Activated naive CD4-positive, alpha-beta T cell treated with Interleukin-2 at 50 U/mL for 16 hours (primary cell): ENCODE measurements around the gene BACH2.

ENCODE experiments used
- DNase-seq: peaks from one replicate; pipeline ENCODE4 v3.0.0-alpha.2; 2020

BACH2 gene

DNA sequence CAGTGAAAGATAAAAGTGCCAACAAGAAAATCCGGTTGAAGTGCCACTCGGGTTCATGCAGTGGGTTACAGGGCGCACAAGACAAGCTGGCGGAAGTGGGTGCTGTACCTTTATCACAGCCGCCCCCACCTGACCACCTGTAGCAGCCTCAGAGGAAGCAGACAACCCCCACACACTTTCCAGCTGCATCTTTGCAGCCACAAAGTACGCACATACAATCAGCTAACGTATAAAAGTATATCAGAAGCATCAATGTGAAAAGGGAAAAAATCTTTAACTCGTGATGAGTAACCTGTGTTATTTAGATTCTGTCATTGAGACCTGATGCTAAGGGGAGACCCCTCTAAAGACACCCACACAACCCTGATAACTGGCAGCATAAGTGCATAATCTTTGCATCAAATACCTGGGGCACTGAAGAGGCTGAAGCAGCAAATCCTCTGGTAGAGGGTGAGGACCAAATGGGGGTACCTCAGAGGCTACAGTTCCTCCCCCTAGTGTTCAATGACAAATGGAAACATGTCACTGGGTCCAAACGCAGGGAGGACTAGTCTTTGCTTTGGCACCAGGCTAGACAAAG lies 22.1 kb downstream of the BACH2 start:
- DNase-seq = peak; percentile 92

DNA sequence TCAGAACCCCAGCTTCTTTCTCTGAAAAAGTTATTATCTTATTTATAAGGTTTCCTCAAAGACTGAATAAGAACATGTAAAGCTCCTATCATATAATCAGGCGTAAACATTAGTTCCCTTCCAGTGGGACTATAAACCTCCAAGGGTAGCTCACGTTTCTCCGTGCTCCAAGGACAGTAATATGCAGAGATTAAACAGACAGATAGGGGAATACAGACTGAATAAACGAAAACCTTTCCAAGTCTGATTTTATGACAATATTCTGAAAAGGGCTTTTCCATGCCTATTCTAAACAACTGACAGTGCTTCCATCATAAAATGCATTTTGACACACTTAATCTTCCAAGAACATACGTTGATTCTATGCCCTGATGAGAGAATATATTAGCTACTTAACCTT lies 22.8 kb downstream of the BACH2 start:
- DNase-seq = no peak

DNA sequence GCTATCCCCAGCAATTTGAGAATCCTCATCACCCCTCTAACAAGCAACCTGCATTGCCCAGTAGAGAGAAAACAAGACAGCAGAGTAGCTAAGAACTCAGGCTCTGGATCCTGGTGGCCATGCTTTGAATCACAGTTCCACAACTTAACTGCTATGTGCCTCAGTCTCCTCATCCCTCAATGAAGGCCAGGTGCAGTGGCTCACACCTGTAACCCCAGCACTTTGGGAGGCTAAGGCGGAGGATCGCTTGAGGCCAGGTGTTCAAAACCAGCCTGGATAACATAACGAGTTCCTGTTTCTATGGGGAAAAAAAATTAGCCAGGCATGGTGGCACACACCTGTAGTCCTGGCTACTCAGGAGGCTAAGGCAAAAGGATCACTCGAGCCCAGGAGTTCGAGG lies 23.7 kb downstream of the BACH2 start:
- DNase-seq = no peak

DNA sequence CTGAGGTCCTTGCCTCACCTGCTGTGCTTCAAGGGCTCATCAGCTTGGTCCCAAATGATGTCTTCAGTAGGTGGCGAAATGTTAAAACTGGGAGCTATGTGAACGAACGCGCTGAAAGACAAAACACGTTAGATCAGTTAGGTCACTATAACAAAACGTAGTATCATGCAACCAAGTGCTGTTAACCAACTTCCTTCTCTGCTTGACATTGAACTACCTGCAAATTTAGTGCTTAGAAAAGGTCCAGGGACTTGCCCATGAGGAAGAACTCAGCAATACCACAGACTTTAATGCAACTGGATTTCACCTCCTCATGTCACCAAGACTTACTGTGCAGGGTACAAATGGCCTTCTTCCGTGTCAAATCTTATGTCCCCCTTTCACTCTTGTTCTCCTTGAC lies 24.8 kb downstream of the BACH2 start:
- no peak for DNase-seq

DNA sequence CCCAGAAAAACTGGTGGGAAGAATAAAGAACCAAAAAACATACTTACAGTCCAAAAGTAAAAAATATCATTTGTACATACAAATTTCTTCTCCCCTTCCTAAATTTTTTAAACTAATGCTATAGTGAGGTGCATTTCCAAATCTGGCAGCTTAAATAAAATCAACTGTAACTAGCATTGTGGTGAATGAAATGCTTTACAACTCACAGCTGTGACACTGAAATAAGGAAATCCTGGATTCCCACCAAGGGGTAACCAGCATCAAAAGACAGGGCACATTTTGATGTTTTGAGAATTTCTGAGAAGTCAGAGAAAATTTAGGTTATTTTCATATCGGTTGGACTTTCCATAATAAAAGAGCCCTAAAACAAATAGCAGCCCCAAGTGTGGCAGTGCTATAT lies 27.3 kb downstream of the BACH2 start:
- no peak for DNase-seq

DNA sequence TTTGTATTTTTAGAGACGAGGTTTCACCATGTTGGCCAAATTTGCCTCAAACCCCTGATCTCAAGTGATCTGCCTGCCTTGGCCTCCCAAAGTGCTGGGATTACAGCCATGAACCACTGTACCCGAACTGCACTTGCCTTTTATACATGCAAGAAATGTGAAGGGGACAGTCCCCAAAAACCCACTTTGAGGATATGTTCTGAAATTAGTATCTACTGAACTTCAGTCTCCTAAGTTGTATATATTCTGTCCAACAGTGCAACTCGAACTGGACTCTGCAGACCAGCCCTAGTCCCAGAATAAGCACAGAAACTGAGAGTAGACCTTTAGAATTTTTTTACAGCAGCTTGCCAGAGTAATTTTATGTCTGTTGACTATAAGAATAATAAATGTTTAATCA lies 28.5 kb downstream of the BACH2 start:
- DNase-seq = no peak

DNA sequence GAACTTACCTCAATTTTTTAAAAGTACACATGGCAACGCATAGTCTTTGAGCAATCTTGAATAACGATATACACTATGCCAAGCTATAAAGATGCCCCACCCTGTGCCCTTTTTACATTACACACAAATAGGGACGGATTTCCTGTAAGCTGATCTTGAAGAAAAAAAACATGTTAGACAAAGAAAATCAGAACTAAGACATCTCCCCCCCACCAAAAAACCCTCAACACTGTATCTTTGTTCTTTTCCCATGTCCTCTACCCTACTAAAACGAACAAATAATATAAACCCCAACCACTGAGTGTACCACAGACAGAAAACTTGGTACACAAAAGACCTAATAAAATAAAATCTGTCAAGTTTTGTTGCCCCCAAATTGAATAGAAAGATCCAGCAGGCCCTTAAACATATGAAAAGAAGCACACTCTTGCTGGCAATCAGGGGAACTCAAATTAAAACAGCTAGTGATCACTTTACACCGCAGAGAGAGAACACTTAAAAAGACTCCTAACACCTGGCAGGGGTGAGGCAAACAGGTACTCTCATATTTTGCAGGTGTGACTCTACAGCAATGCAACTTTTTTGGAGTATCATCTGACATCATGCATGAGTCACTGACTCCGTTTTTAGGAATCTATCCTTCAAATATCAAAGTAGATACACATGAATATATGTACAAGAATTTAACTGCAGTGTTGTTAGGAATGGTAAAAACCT lies 29.6 kb downstream of the BACH2 start:
- no peak for DNase-seq

DNA sequence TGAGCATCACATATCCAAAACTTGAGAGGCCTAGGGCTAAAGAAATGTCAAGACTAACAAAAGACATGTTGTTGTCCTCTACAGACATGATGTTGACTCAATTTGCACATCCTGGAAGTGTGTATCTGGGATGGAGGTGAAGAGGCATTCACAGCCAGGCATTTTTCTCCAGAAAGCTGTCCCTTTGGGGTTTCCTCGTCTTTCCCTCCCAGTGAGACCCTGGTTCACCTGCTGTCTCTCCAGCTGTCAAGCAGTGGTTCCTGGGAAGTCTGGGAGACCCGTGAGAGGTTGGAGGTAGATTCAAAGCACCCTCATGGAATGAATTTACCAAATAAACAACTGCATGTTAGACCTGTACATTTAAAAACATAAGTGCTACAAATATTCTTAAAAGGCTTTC lies 32.1 kb downstream of the BACH2 start:
- no peak for DNase-seq

DNA sequence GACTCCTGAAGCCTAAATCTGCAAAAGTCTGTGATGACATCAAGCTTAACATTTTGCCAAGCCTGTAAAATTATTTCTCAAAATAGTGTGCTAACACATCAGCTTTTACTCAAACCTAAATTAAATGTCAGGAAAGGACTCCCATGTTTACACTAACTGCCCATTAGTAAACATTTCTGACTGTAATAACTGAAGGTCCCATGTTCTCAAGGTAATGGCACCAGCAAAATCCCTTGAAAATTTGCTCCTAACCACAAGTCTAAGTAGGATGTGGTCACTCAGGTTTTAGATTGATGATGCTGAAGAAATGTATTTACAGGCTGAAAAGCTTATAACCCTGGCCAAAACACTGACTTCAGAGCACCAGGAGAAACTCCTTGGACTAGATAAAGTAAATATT lies 33.0 kb downstream of the BACH2 start:
- DNase-seq = no peak

DNA sequence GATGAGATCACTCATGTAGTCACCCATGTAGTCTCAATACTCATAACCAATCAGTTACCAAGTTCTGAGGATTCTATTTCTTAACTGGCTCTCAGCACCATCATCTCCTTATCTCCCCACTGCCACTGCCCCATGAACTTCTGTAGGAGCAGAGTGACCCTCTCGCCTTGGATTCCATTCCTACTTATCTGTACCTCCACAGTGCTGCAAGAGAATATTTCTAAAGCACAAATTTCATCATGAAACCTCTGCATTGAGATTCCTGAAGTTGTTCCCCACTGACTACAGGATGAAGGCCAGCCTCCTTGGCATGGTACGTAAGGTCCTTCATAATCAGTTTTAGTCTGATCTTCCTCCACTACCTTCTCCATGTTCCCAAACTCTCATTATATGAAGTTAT lies 34.8 kb downstream of the BACH2 start:
- DNase-seq = no peak

DNA sequence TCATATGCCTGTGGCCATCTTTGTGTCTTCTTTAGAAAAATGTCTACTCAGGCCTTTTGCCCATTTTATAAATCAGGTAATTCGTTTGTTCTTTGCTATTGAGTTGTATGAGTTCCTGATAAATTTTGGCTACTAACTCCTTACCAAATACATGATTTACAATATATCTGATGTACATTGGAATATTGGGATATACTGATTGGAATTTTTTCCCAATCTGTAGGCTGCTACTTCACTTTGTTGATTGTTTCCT lies 39.2 kb downstream of the BACH2 start:
- DNase-seq = no peak

DNA sequence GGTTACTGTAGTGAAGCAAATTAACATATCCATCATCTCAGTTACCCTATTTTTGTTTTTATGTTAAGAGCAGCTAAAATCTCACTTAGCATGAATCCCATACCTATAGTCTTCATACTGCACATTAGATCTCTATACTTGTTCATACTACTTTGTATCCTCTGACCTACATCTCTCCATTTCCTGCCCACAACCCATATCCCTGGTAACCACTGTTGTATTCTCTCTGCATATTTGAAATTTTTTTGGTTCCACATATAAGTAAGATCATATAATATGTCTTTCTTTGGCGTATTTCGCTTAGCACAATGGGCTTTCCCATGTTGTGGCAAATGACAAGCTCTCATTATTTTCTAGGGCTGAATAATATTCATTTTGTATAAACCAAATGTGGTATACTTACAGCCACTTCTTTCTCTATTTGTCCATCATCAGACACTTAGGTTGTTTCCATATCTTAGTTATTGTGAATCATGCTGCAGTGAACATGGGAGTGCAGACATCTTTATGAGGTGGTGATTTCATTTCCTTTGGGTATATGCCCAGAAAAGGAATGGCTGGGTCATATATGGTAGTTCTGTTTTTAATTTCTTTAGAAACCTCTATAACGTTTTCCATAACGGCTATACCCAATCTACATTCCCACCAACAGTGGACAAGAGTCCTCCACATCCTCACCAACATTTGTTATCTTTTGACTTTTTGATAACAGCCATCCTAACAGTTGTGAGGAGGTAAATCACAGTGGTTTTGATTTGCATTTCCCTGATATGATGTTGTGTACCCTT lies 39.8 kb downstream of the BACH2 start:
- DNase-seq = no peak

DNA sequence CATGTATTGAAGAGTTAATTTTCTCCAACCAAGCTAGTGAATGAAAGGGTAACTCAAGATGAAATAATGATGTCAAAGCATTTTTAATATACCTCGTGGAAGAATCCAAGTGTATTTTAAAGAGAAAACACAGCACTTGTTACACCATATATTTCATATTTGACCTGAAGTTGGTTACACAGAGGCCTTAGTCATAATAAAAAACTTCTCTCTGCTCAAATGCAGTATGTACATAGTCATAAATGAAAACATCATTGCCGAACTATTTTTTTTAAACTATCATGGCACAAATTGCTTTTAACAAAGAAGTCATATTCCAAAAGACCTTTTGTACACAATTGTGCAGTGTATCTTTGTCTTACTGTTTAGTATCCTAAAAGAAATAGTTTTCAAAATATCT lies 43.0 kb downstream of the BACH2 start:
- DNase-seq = no peak

DNA sequence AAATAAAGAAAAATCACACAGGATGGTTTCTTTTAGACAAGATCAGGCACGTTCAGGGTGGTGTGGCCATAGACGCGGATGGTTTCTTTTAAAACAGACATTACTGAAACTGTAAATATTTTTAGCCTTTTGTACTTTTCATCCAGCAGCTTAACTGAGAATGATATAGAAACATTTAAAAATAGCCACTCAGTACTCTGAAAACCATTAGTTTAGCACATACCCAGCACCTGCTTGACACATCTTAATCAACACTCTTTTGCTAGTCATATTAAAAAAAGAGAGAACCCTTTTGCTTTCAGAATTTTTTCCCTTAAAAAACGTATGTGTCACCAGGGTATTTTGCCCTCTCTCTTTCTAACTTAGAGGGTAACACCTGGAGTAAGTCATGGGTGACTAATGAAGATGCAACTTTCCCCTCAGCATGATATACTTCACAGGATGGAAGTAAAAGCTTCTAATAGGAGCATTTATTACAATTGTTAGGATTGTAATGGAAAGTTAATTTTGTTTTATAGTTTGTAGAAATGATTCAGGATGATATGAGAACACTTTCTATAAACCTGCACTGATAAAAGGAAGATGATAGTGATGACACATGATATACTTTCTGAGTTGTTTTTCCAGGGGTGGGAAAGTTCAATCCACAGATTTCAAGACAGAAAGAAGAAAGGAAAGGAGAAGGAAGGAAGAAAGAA lies 45.2 kb downstream of the BACH2 start:
- DNase-seq = no peak

DNA sequence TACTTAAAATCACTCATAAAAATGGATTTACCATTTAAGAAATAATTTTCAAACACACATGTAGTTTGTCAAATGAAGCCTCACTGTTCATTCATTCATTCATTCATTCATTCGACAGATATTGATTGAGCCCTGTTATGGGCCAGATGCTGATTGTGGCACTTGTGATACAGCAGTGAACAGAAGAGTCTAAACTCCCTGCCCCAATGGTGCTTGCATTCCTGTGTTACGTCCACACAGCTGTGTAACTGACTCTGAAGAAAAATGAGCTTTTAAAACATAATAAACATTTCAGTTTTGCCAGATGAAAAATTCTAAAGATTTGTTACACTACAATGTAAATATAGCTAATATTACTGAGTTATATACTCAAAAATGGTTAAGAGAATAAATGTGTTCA lies 46.2 kb downstream of the BACH2 start:
- DNase-seq = no peak

DNA sequence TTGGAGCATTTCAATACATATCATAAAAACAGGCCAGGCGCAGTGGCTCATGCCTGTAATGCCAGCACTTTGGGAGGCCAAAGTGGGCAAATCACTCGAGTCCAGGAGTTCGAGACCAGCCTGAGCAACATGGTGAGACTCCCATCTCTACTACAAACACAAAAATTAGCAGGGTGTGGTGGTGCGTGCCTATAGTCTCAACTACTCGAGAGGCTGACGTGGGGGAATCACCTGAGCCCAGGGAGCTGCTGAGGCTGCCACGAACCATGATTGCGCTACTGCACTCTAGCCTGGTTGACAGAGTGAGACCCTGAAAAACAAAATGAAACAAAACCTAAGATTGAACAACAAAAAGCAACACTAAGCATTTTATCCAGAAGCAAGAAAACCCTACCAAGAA lies 47.2 kb downstream of the BACH2 start:
- DNase-seq = peak; percentile 33

DNA sequence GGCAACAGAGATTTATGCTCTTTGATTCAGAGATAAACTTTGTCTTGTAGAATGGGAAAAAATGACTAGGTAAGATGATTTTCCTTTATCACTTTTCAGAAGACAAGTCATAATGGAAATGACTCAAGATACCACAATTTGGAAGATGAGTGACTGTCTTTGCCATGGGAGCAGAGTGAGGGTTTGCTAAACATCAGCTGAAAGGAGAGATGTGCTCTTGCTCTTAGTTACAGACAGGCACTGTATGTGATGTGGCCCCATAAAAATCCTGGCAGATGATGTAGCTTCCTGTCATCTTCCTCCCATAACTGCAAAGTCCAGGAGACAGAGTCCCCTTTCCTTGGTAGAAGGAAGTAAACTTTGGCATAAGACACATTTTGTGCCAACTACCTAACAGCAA lies 47.6 kb downstream of the BACH2 start:
- DNase-seq = peak; percentile 23

DNA sequence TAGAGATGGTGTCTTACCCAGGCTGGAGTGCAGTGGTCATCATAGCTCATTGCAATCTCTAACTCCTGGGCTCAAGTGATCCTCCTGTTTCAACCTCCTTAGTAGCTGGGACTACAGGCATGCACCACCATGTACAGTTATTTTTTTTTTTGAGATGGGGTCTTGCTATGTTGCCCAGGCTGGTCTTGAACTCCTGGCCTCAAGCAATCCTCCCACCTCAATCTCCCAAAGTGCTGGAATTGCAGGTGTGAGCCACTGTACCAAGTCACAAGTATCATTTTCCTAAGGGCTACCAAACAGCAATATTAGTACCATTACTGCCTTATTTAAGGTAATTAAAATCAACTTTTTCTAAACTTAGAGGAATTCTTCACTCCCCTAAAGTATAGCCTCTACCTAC lies 49.4 kb downstream of the BACH2 start:
- DNase-seq = no peak

DNA sequence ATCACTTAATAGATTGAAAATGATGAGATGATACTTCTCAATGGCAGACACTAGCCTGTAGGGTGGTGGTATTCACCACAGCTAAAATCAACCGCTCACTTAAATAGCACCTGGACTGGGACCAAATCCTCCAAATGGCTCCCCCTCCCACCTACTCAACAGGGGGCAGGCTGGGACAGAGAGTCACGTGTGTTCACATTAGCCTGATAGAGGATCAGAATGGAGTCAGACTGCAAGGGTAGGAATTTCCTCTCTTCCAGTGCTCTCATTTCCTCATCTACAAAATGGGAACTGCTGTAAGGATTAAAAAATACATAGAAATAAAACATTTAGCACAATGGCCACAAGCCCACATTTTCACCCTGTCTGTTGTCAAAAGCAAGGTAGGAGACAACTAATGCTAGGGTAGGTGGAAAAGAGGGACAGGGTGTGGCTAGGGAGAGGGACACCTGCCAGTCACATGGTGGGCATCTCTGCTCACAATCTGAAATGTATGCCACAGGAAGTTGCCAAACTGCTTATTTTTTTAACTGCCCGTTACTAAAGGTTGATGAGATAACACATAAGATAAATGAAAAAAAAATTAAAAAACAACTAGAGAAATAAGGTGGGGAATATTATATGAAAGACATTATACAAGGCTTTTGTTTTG lies 55.3 kb downstream of the BACH2 start:
- no peak for DNase-seq

DNA sequence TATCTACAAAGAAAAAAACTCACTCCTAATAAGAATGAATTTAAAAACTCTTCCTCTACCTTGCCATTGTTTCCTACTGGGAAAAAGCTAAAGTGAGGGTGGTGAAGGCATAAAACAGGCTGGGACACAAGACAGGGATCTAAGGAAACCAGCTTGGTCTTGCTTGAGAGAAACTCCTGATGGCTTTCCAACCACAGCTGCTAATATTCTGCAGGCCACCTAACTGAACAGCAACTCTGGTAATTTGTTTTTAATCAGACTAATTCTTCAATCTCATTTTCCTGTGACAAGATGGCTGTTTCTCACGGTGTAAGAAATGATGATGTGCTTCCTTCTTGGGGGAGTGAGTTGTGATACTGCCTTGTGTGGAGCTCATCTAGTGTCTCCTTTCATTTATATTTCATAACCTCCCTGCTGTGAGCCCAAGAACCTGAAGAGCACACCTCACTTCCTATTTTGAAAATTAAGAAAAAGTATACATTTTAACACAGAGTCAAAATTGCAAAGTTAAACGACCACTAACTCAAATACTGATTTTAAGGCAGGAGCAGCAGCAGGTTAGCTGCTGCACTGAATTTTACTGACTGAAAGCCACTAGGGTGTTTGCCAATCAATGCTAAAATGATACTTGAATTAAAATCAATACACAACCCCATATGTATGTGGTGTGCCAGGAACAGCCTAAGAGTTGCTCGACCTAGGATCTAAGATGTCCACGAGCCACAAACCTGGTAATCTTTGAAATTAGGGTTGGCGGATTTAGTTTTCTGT lies 58.0 kb downstream of the BACH2 start:
- no peak for DNase-seq

DNA sequence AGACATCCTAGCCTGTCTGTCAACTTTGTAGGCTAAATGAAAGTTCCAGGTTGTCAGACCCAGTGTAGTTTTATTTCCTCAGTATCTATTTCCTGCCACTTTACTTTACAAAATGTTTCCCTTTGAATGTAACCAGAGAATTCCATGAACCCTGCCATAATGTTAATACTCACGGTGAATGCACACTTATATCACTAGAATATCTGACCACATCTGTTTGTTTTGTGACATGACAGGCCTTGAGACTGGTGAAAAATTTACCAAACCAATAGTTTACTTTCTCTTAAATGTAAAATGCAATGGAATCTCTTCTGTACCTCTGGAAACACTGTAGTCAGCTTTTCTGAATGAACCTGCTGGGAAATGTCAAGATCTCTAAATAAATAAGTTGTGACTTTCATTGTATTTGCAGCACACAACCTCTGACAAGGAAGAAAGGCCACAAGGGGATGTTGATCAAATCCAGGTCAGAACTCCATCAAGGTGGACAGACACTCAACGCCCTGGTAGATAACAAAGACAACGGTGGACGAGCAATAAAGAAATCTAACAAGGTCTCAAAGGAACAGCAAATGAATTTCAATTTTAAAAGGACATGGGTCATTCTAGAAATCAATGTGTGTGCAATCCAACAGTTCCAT lies 59.2 kb downstream of the BACH2 start:
- no peak for DNase-seq

DNA sequence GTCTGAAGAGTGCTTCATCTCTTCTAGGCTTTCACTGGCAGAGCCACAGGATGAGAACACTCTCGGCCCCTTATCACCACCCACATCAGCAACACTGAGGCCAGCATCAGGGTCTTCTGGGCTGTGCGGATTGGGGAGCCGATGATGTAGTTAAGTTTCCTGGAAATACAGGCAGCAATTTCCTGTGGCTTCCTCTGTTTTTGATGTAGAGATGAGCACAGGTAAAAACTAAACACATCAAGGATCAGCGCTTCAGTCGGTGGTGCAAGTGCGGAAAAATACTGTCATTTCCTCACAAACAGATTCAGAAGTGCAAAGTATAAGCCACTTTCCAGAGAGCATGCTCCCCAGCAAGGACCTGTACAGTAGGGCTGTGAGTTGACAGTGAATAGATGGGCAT lies 62.6 kb downstream of the BACH2 start:
- DNase-seq = peak; percentile 71
